Cardiac fibroblast (primary cell): ENCODE data around the gene AP3D1.

Source experiments
- DNase-seq, 2 donors: peaks; one replicate each; pipeline versions ENCODE4 v3.0.0 to v3.0.0-alpha.2; 2010; ENCODE audit warnings: low read depth in 2 of 2
- H3K4me3 ChIP-seq, 2 donors: replicated peaks in 1 of 2; 1 replicate in 1 of 2; 2 replicates in 1 of 2; pipeline ENCODE4 v1.5.1; 2011; ENCODE audit warnings: low read depth in 2 of 2, low read length in 2 of 2, mild to moderate bottlenecking in 2 of 2, moderate library complexity in 1 of 2
- CTCF ChIP-seq: IDR thresholded peaks from one replicate; pipeline ENCODE4 v1.5.1; 2011; ENCODE audit warnings: low read depth, mild to moderate bottlenecking, low read length, inconsistent platforms

Gene AP3D1

DNA sequence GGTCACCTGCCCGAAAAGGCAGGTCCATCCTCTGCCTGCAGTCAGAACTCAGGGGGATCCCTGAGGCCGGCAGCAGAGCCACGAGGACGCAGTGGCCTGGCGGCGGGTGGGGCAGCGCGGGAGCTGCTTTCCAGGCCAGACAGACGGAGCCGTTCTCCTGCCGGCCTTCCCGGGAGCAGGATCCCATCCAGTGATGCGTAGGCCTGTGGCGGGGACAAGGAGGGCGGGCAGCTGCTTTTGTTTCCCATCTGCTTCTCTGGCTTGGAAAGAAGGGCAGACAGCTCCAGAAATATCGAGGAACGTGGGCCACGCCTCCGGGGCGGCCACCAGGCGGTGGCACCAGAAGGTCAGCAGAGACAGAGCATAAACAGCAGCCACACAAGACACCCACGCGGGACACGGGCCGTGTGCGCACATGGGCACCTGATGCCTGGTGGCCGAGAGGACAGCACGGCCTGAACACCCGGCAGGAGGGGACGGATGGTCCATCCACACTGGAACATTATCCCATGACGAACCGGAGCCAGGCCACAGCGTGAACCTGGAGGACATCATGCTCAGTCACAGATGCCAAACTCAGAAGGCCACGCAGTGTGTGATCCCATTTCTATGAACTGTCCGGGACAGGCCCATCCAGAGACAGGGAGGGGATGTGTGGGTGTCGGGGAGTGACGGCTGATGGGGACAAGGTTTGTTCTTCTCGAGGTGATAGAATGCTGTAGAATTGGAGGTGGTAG is 86.4 kb downstream of the AP3D1 start:
- TF ChIP-seq CTCF: no peak
- H3K4me3 ChIP-seq: no peak overlapping the region
- DNase-seq: no peak

DNA sequence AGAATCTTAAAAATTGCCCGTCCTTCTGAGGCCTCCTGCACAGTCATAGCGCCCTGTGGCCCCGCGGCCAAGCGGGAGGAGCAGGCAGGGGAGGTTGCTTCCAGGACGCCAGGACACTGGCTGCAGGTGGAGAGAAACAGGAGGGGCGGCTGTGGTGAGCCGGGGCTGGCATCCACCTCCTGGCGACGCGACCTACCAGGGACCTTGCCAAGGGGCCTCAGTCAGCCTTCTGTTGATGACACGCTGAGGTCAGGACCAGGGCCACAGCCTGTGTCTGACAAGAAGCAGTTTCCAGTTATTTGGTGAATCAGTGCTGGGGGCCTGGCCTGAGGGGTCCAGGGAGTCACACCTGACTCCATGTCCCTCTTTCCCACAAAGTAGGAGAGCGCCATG is 87.0 kb downstream of the AP3D1 start:
- TF ChIP-seq CTCF: no peak
- no peak for DNase-seq
- H3K4me3 ChIP-seq: no peak overlapping the region

DNA sequence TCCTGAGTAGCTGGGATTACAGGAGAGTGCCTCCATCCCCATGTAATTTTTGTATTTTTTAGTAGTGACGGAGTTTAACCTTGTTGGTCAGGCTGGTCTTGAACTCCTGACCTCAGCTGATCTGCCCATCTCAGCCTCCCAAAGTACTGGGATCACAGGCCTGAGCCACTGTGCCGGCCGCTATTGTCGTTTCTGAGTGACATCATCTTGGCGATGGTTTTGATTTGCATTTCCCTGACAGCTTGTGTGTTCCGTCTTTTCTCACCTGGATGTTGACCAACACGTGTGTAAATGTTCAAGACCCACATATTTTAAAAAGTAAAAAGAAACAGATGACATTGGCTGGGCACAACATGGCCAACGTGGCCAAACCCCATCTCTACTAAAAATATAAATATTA is 87.5 kb downstream of the AP3D1 start:
- H3K4me3 ChIP-seq: no peak overlapping the region
- TF ChIP-seq CTCF: no peak
- no peak for DNase-seq

- no peak for DNase-seq
- no peak overlapping the region for H3K4me3 ChIP-seq
- TF ChIP-seq CTCF: no peak
These were observed 88.6 kb downstream of the AP3D1 start for GRCh38 chr19:2062770-2063169.

- no peak for DNase-seq
- no peak overlapping the region for H3K4me3 ChIP-seq
These were observed 89.0 kb downstream of the AP3D1 start for GRCh38 chr19:2062389-2062729.

GRCh38 chr19:2061495-2062388 is 89.6 kb downstream of the AP3D1 start:
- H3K4me3 ChIP-seq: peak overlapping the region; percentile 43 to 57
- TF ChIP-seq CTCF: no peak
- peak; percentile 99 for DNase-seq

More at GRCh38 chr19:2062389-2062729, 89.0 kb downstream of the AP3D1 start:
- no peak for TF ChIP-seq CTCF
